GM12875 (cell line): ENCODE measurements around the gene CD59.

Source experiments
- H3K4me3 ChIP-seq: one replicate; pipeline ENCODE4 v1.5.1; 2011; ENCODE audit warnings: low read depth, low read length, control low read depth
- TF ChIP-seq, protein P1 (sequence below): IDR thresholded peaks from 2 replicates; pipeline ENCODE4 v1.5.1; 2011; ENCODE audit warnings: low read depth, mild to moderate bottlenecking, control low read depth, inconsistent platforms, low read length, moderate library complexity, borderline replicate concordance; ENCODE audit not compliant: insufficient read depth

The CD59 gene

GRCh38 chr11:33722590-33723234 is 13.5 kb downstream of the CD59 start:
- TF ChIP-seq, protein P1, sequence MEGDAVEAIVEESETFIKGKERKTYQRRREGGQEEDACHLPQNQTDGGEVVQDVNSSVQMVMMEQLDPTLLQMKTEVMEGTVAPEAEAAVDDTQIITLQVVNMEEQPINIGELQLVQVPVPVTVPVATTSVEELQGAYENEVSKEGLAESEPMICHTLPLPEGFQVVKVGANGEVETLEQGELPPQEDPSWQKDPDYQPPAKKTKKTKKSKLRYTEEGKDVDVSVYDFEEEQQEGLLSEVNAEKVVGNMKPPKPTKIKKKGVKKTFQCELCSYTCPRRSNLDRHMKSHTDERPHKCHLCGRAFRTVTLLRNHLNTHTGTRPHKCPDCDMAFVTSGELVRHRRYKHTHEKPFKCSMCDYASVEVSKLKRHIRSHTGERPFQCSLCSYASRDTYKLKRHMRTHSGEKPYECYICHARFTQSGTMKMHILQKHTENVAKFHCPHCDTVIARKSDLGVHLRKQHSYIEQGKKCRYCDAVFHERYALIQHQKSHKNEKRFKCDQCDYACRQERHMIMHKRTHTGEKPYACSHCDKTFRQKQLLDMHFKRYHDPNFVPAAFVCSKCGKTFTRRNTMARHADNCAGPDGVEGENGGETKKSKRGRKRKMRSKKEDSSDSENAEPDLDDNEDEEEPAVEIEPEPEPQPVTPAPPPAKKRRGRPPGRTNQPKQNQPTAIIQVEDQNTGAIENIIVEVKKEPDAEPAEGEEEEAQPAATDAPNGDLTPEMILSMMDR = no peak
- H3K4me3 ChIP-seq = no peak overlapping the region

DNA sequence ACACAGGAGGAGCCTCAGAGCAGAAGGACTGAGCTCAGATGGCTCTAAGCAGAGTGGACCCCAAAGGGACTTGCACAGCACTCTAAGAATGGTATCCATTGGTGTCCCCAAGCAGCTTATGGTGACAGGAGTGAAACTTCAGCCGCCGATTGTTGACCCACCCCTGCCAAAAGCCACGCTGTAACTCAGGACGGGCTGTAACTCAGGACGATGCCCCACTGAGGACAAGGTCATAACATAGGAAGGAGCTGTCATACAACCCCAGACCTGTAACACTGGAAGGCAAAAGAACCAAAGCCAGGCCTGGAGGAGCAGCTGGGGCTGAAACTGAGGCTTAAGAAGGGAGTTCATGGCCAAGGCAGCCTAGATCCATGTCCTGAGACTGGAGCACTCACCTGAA is 14.2 kb downstream of the CD59 start:
- TF ChIP-seq, protein P1 = no peak
- H3K4me3 ChIP-seq = no peak overlapping the region

- H3K4me3 ChIP-seq = no peak overlapping the region
- TF ChIP-seq, protein P1 = no peak
These were observed 14.8 kb downstream of the CD59 start for GRCh38 chr11:33721426-33721825.

DNA sequence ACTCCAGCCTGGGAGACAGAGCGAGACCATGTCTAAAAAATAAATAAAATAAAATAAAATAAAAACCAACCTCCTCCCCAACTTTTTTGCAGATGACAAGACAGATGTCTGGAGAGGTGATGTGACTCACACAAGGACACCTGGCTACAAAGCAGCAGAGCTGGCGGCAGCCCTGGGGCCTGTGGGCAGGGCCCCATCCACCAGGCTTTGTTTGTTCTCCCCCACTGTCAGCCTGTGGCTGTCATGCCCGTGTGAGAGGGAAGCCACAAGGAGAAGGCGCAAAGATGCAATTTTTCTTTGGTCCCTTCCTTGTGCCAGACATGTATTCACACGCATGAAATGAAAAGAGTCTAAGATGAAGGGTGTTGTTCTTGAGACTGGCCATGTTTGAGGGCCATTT is 16.6 kb downstream of the CD59 start:
- no peak overlapping the region for H3K4me3 ChIP-seq
- TF ChIP-seq, protein P1 = no peak

DNA sequence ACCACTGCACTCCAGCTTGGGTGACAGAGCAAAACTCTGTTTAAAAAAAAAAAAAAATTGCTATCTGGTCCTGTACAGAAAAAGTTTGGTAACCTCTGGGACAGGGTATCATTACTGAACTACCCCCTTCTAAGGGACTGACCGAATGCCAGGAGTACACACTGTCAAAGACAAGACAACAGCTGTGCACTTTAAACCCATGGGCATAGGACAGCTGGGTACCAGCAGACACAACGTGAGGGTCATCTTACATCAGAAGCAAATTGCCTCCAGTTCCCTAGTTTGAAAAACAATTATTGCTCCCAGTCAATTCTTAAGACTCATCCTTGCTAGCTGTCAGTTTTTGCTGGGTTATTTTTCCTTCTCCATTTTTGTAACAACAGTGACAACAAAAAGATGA is 17.8 kb downstream of the CD59 start:
- no peak overlapping the region for H3K4me3 ChIP-seq
- TF ChIP-seq, protein P1 = no peak

DNA sequence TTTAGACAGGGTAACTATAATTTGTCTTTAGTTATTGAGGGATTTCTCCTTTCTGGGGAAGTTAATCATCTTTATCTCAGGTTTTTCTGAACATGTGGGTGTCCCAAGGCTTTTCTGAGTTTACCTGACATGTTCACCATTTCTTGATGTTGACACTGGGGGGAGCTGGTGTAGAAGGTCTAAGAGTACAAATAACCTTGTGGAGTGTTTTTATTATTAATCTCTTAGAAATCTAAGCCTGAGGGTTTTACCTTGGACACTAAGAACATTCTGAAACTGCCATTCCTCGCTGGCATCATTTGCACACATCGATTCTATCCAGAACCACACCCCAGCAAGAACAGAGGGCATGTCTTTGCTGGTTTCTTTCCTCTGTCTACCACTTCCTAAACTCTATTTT is 20.0 kb downstream of the CD59 start:
- TF ChIP-seq, protein P1 = peak; percentile 35; the same call in 1 of the 2 replicates

GRCh38 chr11:33713856-33714398 is 22.3 kb downstream of the CD59 start:
- TF ChIP-seq, protein P1 = no peak
- H3K4me3 ChIP-seq = no peak overlapping the region

More for the DNA sequence above, 20.0 kb downstream of the CD59 start:
- H3K4me3 ChIP-seq = no peak overlapping the region
